Small intestine (tissue), 7 donors: Measurements from ENCODE around the gene CDK4. TPM values are rescaled to one million over a fixed set of nuclear protein-coding genes. Genes with fewer than 3 reads are reported as not detected.

Experiments
- DNase-seq, 2 donors: peaks; one replicate each; pipeline versions ENCODE4 v3.0.0 to v3.0.0-alpha.2; 2013
- FAIRE-seq: peaks from 2 replicates; lab custom pipeline; 2012; peaks lifted over from hg19 to GRCh38; lab: Jason Lieb, UNC
- H3K27ac ChIP-seq, 3 donors: one replicate each; pipeline ENCODE4 v1.5.1; 2013; ENCODE audit warnings: low read length in 2 of 3, mild to moderate bottlenecking in 2 of 3, control low read depth in 1 of 3, inconsistent platforms in 1 of 3, low read depth in 1 of 3, moderate library complexity in 1 of 3
- H3K27me3 ChIP-seq, 3 donors: one replicate each; pipeline ENCODE4 v1.6.1; 2013; ENCODE audit warnings: low read length in 3 of 3, inconsistent platforms in 1 of 3; ENCODE audit not compliant: control insufficient read depth in 3 of 3, insufficient read depth in 3 of 3
- H3K36me3 ChIP-seq, 3 donors: one replicate each; pipeline ENCODE4 v1.6.1; 2013; ENCODE audit warnings: low read length in 3 of 3, inconsistent platforms in 1 of 3, low read depth in 1 of 3, mild to moderate bottlenecking in 1 of 3, moderate library complexity in 1 of 3; ENCODE audit not compliant: control insufficient read depth in 3 of 3, insufficient read depth in 2 of 3
- H3K4me1 ChIP-seq, 3 donors: one replicate each; pipeline ENCODE4 v1.6.1; 2013; ENCODE audit warnings: low read length in 2 of 3, inconsistent platforms in 1 of 3, low read depth in 1 of 3, mild to moderate bottlenecking in 1 of 3, moderate library complexity in 1 of 3; ENCODE audit not compliant: control insufficient read depth in 3 of 3, insufficient read depth in 2 of 3
- H3K4me3 ChIP-seq, 3 donors: one replicate each; pipeline ENCODE4 v1.5.1; 2013; ENCODE audit warnings: low read length in 3 of 3, control low read depth in 1 of 3, inconsistent platforms in 1 of 3, low read depth in 1 of 3, mild to moderate bottlenecking in 1 of 3, moderate library complexity in 1 of 3
- H3K9me3 ChIP-seq, 2 donors: one replicate each; pipeline ENCODE4 v1.6.1; 2013; ENCODE audit warnings: low read depth in 1 of 2, low read length in 1 of 2; ENCODE audit not compliant: control insufficient read depth in 2 of 2, insufficient read depth in 1 of 2
- WGBS, 3 donors: extraction: QIAGEN DNeasy Blood & Tissue Kit; methylation state at CpG; one replicate each; pipeline ENCODE4 v1.1.7; 2013; 5-methylcytosine and 5-hydroxymethylcytosine counted together
- polyA plus RNA-seq, 4 donors: library from polyadenylated mRNA; stranded (reverse) in 3 of 4; unstranded in 1 of 4; fragments of 200-250 nt in 3 of 4; fragments of 120-200 nt in 1 of 4; gene quantifications; one replicate each; pipeline versions ENCODE4 v1.2.1 to v1.2.3, GENCODE V29; 2013
- donor health status: healthy with polysubstance abuse.
- donor health status: control.
- donor health status: control.
- donor health status: Bipolar disorder and iron deficiency.
- donor health status: healthy.

The CDK4 gene
- polyA plus RNA-seq, 4 donors = 13.2 to 225 (median 70.2) TPM

- Histone ChIP-seq H3K36me3 (peaks cover 16 to 60% (median 30%) of the 10 kb centered on the region in 3 donors), H3K4me3 (no peak overlapping the region), H3K27me3 (peaks cover 0 to 18% (median 0%) of the 10 kb centered on the region in 3 donors), H3K27ac (no peak overlapping the region), H3K4me1 (peaks cover 0 to 3% (median 0%) of the 10 kb centered on the region in 3 donors), H3K9me3 (no peaks in the 10 kb centered on the region)
- 80 to 88% (median 85%) methylated on average over 11 of the region's 11 CpGs for WGBS, 3 donors
- FAIRE-seq = no peak
- DNase-seq = no peak
These were observed 31.2 kb downstream of the CDK4 start for GRCh38 chr12:57720606-57721595.

- H3K36me3 ChIP-seq = peaks cover 16 to 65% (median 30%) of the 10 kb centered on the region in 3 donors
- H3K9me3 ChIP-seq = no peaks in the 10 kb centered on the region
- peaks cover 0 to 10% (median 0%) of the 10 kb centered on the region in 3 donors for H3K27me3 ChIP-seq
- 91 to 94% (median 91%) methylated on average over 20 of the region's 20 CpGs for WGBS, 3 donors
- no peak overlapping the region for H3K27ac ChIP-seq
- DNase-seq (no peak), FAIRE-seq (no peak)
- H3K4me3 ChIP-seq = no peak overlapping the region
- H3K4me1 ChIP-seq = no peaks in the 10 kb centered on the region
These were observed 32.1 kb downstream of the CDK4 start for GRCh38 chr12:57719777-57720605.

GRCh38 chr12:57718641-57719528 lies 33.2 kb downstream of the CDK4 start:
- FAIRE-seq (no peak), DNase-seq (no peak)
- Histone ChIP-seq H3K36me3 (peaks cover 16 to 68% (median 30%) of the 10 kb centered on the region in 3 donors), H3K9me3 (no peaks in the 10 kb centered on the region), H3K27me3 (peaks cover 0 to under 1% (median 0%) of the 10 kb centered on the region in 3 donors), H3K4me1 (no peaks in the 10 kb centered on the region), H3K27ac (no peak overlapping the region), H3K4me3 (no peak overlapping the region)
- WGBS, 3 donors = 97 to 99% (median 97%) methylated on average over 15 of the region's 15 CpGs

- Histone ChIP-seq H3K27ac (no peak overlapping the region), H3K4me1 (no peaks in the 10 kb centered on the region), H3K27me3 (no peaks in the 10 kb centered on the region), H3K9me3 (no peaks in the 10 kb centered on the region), H3K36me3 (peaks cover 19 to 72% (median 30%) of the 10 kb centered on the region in 3 donors), H3K4me3 (no peak overlapping the region)
- no peak for DNase-seq
- WGBS, 3 donors = 96 to 97% (median 97%) methylated on average over 22 of the region's 22 CpGs
- FAIRE-seq = no peak
These were observed 34.1 kb downstream of the CDK4 start for GRCh38 chr12:57717846-57718640.

GRCh38 chr12:57717131-57717530 lies 35.0 kb downstream of the CDK4 start:
- DNase-seq = no peak
- H3K9me3 ChIP-seq = no peaks in the 10 kb centered on the region
- peaks cover 24 to 75% (median 30%) of the 10 kb centered on the region in 3 donors for H3K36me3 ChIP-seq
- WGBS, 3 donors = 97 to 98% (median 97%) methylated on average over 5 of the region's 5 CpGs
- no peak overlapping the region for H3K4me3 ChIP-seq
- H3K27me3 ChIP-seq = no peaks in the 10 kb centered on the region
- no peak for FAIRE-seq
- H3K4me1 ChIP-seq = no peaks in the 10 kb centered on the region
- no peak overlapping the region for H3K27ac ChIP-seq

GRCh38 chr12:57716305-57716704 lies 35.8 kb downstream of the CDK4 start:
- Histone ChIP-seq H3K27ac (no peak overlapping the region), H3K36me3 (peaks cover 21 to 70% (median 30%) of the 10 kb centered on the region in 3 donors), H3K27me3 (no peaks in the 10 kb centered on the region), H3K4me3 (no peak overlapping the region), H3K4me1 (no peaks in the 10 kb centered on the region), H3K9me3 (peaks cover 0 to 2% of the 10 kb centered on the region in 2 donors)
- 95 to 100% (median 97%) methylated on average over 4 of the region's 4 CpGs for WGBS, 3 donors
- DNase-seq (no peak), FAIRE-seq (no peak)

GRCh38 chr12:57715786-57716185 lies 36.3 kb downstream of the CDK4 start:
- Histone ChIP-seq H3K4me1 (no peaks in the 10 kb centered on the region), H3K9me3 (peaks cover 0 to 2% of the 10 kb centered on the region in 2 donors), H3K36me3 (peaks cover 19 to 65% (median 25%) of the 10 kb centered on the region in 3 donors), H3K27me3 (no peaks in the 10 kb centered on the region), H3K4me3 (no peak overlapping the region), H3K27ac (no peak overlapping the region)
- 94 to 97% (median 94%) methylated on average over 12 of the region's 12 CpGs for WGBS, 3 donors
- no peak for DNase-seq
- FAIRE-seq = no peak
